Left kidney (tissue), 8 donors: ENCODE data around the gene HSPA6. TPM values are rescaled to one million over a fixed set of nuclear protein-coding genes. Genes with fewer than 3 reads are reported as not detected.
A peak's percentile ranks its signal among the peaks of the same experiment; 100 is the strongest.
"Not testable (repeated sequence)": the region's sequence is repeated elsewhere in the genome, so short reads cannot be mapped to it uniquely, and the experiment has no call there.

ENCODE experiments used
- DNase-seq: peaks from one replicate; pipeline ENCODE4 v3.0.0-alpha.2; 2013
- long read RNA-seq, 8 donors: transcript quantifications; one replicate each; lab custom pipeline, GENCODE V29; 2026
- polyA plus RNA-seq: library from polyadenylated mRNA; unstranded; fragments of 120-200 nt; gene quantifications from one replicate; pipeline ENCODE4 v1.2.1, GENCODE V29; 2013; ENCODE audit not compliant: insufficient read length

The HSPA6 gene
- 0.35 TPM for polyA plus RNA-seq
- long read RNA-seq, donor 1 = 0 reads
- long read RNA-seq, donor 2 = 0 reads
- long read RNA-seq, donor 3 = 0 reads
- long read RNA-seq, donor 4 = 0 reads
- long read RNA-seq, donor 5 = 0 reads
- long read RNA-seq, donor 6 = 0 reads
- long read RNA-seq, donor 7 = 0 reads
- long read RNA-seq, donor 8 = 0 reads

DNA sequence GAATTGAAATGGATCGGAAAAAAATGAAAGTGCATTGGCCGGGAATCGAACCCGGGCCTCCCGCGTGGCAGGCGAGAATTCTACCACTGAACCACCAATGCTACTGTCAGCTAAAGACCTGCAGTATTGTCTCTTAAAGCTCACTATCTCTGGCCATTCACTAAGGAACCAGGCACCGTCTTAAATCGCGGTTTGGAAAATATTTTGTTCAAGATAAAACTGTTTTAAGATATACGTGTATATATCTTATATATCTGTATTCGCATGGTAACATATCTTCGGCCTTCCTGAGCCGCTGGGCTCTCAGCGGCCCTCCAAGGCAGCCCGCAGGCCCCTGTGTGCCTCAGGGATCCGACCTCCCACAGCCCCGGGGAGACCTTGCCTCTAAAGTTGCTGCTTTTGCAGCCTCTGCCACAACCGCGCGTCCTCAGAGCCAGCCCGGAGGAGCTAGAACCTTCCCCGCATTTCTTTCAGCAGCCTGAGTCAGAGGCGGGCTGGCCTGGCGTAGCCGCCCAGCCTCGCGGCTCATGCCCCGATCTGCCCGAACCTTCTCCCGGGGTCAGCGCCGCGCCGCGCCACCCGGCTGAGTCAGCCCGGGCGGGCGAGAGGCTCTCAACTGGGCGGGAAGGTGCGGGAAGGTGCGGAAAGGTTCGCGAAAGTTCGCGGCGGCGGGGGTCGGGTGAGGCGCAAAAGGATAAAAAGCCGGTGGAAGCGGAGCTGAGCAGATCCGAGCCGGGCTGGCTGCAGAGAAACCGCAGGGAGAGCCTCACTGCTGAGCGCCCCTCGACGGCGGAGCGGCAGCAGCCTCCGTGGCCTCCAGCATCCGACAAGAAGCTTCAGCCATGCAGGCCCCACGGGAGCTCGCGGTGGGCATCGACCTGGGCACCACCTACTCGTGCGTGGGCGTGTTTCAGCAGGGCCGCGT, at the start of gene HSPA6:
Gene HSPA6, plus strand, starts transcription at position 724 of the 925 bp plus-strand sequence. Its CDS starts 119 bp downstream, at position 843.
- peak; percentile 86 for DNase-seq

DNA sequence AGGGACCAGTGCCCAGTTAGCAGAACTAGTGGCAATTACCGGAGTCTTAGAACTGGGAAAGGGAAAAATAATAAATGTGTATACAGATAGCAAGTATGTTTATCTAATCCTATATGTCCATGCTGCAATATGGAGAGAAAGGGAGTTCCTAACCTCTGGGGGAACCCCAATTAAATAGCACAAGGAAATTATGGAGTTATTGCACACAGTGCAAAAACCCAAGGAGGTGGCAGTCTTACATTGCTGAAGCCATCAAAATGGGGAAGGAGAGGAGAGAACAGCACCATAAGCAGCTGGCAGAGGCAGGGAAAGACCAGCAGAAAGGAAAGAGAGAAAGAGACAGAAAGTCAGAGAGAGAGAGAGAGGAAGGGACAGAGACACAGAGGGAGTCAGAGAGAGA, 46.6 kb upstream of the HSPA6 start:
- DNase-seq = not testable (repeated sequence)

DNA sequence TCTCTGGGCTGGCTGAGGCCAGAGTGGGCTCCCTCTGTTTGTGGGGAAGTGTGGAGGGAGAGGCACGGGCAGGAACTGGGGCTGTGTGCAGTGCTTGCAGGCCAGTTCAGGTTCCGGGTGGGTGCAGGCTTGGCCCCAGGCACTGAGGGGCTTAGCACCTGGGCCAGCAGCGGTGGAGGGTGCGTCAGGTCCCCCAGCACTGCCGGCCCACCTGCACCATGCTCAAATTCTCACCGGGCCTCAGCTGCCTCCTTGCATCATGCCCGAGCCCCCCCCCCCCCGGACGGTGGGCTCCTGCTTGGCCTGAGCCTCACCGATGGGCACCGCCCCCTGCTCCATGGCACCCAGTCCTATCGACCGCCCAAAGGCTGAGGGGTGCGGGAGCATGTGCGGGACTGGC, 45.4 kb upstream of the HSPA6 start:
- no peak for DNase-seq

DNA sequence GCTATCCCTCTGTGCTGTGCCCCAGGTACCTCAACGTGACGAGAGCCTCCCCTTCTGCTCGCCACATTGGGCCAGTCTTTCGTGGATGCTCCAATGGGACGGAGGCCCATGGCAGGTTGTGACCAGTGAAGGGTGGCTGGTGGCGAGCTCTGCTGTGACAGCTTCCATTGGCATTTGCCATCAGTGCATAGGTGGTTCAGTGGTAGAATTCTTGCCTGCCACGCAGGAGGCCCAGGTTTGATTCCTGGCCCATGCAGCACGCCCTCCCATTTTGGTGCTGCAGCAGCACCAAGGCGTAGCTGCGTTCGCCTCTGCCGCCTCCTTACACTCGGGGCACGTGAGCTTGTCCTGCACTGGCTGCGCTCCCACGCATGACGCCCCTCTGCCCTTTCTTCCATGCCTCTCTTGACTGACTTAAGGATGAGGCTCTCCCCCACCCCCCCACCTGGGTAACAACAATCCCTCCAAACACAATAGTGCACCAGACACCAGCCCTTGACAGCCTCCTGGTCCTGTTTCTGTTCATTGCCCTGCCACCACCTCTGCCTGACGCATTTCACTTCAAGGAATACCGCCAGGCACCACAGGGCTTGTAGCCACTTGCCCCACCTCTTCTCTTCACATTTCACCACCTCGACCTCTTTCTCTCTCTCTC, 43.8 kb upstream of the HSPA6 start:
- DNase-seq = no peak

DNA sequence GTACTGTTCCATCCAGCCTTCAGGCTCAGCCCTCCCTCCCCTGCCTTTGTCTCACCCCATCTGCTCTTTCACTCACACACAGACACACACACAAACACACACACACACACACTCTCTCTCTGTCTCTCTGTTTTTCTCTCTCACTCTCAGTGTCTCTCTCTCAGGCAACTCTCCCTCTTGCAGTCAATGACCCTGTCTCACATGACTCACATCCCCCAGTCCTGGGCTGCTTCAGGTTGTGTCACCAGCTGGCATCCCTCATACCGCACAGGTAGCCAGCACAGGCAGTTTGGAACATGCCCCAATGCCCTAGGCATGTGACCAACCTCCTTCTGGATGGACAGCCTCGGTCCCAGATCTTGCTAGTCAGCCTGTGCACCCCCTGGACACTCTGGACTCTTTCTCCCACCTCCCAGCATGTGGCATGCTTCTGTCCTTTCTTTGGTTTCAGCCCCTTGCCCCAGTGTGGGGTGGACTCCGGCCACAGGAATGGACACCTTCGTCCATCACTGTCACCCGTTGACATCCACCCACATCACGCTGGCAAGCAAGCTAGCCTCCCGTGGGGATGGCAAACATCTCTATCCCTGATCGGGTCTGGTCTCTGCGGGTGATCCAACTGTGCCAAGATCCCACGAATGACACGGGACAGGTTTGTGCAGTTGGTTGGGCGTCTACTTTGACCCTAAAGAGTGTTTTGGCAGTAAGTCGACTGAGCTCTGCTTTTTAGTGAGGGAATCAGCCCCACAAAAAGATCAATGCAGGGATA, 42.5 kb upstream of the HSPA6 start:
- no peak for DNase-seq

DNA sequence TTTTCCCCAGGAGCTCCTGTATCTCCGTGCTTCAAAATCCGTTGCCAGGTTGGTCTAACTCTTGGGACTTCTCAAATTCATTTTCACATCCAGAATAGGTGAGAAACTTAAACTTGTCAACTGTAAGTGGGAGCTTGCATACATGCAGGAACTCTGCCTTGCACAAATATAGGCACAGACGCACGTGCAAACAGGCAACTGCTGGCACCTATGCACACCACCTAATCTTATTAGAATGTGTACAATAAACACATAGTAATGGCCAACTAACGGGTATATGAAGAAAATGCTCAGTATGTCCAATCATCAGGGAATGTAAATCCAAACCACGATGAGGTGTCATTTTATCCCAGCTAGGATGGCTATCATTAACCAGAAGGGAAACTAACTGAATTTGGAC, 41.7 kb upstream of the HSPA6 start:
- no peak for DNase-seq

DNA sequence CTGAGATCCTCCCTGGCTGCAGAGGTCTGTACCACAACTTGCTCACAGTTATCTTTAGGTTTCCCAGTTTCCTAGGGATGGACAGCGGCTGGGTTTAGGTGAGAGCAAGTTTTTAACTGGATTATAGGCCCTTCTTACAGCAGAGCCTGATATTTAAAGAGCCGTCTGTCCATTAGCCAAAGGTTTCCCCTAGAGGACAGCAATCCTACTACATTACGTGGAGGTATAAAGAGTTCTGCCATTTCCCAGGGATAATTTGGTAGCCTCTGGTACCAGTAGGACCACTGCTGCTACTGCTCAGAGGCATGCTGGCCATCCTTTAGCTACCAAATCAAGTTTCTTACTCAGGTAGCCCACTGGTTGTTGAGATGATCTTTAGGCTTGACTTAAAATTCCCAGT, 41.0 kb upstream of the HSPA6 start:
- no peak for DNase-seq

DNA sequence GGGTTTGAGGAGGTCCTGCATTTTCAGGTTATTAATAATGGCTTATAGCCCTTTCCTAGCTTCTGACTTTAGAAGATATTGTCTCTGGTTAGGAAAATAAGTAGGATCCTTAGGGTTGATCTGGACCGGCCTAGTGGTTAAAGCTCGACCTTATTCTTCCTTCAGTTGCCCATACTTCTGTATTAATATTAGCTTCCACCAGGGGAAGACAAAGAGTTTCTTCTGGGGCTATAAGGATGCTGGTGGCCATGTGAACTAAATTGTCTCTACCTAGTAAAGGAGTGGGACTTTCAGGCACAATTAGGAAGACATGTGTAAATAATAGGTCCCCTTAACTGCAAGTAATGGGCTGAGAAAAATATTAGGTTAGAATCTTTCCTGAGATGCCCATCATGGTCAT, 39.7 kb upstream of the HSPA6 start:
- no peak for DNase-seq

DNA sequence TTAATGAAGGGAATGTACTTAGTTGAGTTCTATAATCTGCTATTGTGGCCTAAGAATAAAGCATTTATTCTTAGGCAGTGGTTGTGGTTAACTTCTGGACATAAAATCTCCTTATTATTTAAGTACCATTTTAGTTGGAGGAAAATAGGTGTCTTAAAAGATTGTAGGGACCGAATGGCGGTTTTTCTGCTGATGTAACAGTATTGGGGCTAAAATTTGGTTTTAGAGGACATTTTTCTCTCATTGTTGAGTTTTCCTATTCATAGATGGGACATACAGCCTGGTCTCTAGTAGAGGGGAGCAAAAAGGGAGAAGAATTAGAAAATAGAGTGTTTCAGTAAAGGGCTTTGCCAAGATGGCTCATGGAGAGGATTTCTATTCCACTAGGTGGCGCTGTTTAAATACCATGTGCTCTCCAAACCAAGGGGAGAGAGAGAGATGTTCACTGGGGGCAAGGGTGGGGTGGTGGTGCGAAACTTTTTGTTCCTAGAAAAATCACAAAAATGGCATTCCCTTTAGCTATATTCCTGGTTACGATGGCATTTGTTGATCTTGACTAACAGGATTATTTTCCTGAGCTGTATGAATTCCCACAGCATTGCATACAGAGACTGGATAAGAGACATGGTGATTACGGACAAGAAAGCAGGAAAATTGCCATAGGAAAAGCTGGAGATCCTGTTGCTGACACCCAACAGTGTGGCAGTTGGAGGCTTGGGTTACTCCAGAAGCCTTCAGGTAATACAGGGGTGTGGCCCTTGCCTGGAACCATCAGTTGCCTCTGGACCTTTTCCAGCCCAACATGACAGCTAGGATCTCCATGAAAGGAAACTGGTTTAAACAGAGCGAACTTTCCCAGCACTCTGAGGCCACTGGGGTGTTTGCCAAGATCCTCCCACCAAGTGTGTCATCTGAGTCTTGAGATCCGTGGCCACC, 37.3 kb upstream of the HSPA6 start:
- peak; percentile 57 for DNase-seq

DNA sequence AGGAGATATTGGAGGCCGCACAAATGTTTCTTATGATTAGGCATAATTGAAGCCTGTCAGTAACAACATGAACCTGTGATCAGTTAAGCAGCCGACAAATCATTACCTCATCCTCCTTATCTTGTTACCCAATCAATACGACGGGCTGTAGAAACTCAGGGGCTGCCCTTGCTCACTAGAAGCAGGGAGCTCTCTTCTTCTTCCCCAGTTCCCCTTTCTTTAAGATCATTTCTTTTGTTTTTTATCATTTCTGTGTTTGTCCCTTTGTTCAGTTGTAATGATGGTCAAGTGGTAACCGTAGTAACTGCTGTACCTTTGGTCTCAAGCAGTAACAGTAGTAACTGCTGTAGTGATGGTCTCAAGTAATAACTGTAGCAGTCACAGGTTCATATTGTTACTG, 32.9 kb upstream of the HSPA6 start:
- no peak for DNase-seq

DNA sequence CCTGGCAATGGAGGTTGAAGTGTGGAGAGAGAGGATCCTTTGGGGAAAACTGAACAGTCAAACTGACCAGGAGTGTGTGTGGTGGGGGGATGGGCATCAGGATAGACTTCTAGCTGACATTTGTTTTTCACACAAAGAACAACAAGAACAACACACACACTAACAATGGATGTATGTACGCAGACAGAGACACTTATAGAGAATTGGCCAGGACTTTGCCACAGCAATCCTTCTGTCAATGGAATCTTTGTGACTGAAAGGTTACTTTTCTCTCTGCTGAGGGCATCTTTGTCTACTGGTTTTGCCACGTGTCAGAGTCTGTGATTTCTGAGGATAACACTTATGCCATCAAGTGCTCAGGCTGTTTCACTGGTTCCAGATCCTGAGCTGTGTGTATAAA, 31.5 kb upstream of the HSPA6 start:
- no peak for DNase-seq

DNA sequence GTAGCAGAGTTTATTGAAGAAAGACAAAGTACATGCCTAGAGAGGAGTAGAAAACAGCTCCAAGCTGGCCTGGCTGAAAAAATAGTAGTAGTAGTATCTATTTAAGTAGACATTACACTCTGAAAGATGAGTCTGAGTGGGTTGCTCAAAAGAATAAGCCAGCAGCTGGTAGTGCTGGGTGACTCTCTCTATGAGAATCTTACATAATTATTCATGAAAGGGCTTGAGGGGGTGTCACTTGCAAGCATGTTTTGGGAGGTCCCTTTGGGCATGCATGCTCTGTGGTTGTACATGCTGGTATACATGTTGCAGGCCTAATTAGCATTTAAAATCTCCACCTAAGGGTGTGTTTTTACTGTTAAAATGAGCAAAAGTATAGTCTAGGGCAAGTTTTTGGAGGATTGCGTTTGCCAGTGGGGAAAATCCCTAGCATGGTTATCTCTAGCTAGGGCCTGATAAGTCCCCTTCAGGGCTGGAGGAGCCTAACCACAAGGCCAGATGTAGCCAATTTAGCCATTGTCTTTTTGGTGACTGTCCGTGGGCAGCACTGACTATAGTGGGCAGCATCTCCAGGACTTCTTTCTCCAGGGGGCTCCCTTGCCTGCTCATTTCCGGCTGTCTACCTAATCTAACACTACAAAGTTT, 30.1 kb upstream of the HSPA6 start:
- no peak for DNase-seq

DNA sequence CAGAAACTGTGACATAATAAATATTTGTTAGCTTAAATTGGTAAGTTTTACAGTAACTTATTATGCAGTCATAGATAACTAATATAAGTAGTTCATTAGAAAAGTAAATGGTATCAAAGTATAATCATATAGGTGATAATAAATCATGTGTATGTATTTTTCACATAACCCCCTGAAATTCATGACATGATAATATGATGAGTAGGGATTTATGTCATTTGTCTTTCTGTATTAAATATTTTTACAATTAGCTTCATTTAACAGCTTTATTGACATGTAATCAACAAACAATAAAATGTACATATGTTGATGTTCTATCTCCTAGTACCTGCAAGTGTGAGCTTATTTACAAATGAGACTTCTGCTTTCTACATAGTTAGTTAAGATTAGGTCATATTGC, 28.9 kb upstream of the HSPA6 start:
- DNase-seq = no peak

DNA sequence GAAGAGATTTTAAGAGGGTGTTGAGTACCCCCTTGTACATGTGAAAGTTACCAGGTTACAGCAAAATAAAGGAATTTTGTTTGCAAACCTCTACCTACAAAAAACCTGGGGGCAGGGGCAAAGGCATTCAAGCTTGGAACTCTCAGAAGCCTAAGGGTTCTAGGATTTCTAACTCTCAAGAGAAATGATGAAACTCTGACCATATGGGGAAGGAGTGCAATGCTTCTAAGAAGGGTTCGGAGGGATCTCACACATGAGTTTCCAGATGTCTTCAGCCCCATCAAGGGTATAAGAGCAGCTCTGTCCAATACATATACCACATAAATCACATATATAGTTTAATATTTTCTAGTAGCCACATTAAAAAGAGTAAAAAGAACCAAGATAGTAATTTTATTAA, 26.4 kb upstream of the HSPA6 start:
- DNase-seq = no peak

DNA sequence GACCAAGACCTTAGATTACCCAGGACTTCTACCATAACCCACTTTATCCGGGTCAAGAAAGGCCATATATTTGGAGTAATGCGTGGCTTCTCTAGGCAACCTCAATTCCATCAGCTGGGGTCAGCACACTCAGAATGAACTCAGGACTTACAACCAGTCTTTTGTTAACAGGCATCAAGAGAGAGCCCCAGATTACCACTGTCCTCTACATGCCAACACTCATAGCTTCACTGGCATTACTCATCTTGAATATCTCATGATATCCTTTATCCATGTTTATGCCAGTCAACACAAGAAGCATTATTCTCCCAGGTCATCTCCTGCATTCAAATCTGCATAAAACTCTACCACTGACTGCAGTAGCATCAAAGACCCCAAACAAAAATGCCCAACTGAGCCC, 25.7 kb upstream of the HSPA6 start:
- DNase-seq = no peak

DNA sequence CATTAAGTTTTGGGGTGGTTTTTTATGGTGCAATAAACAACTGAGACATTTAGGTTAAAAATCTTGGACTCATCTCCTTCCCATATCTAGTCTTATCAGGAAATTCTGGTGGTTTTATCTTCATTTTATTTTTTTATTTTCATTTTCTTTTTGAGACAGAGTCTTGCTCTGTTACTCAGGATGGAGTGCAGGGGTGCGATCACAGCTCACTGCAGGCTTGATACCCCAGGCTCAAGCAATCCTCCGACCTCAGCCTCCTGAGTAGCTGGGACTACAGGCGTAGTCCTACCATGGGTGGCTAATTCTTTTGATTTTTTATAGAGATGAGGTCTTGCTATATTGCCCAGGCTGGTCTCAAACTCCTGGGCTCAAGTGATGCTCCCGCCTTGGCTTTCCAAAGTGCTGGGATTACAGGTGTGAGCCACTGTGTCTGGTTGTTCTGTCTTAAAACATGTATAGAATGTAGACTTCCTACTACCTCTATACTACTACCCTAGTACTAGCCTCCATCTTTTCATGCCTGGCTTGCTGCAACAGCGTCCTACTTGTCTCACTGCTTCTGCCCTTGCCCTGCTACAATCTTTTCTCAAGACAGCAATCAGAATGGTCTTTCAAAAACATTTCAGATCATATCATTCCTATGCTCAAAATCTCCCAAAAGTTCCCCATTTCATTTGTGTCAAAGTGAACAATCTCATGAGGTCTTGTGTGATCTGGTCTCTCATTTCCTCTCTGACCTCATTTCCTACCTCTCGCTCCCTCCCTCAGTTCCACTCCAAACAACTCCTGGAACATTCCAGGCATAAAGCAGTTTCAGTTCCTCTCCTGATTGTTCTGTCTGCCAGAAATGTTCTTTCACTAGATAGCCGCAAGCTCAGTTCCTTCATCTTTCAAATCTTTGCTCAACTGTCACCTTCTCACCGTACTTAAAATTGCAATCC, 25.0 kb upstream of the HSPA6 start:
- DNase-seq = no peak

DNA sequence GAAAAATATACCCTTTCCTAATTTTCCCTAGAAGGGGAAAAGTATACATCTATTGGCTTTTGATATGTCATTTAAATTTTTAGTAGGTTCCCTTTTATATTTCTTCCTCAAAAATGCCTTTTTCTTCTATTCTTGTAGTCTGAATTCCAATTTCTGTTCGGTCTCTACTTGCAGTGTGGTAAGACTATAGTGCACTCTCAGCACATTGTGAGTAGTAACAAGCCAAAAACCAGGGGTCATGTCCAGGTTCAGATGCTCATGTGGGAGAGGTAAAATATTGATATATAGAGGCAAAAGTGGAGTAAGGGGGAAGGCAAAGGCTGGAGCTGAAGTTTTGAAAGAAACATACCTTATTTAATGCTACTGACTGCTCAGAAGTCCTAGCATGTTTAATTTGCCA, 23.1 kb upstream of the HSPA6 start:
- DNase-seq = no peak

DNA sequence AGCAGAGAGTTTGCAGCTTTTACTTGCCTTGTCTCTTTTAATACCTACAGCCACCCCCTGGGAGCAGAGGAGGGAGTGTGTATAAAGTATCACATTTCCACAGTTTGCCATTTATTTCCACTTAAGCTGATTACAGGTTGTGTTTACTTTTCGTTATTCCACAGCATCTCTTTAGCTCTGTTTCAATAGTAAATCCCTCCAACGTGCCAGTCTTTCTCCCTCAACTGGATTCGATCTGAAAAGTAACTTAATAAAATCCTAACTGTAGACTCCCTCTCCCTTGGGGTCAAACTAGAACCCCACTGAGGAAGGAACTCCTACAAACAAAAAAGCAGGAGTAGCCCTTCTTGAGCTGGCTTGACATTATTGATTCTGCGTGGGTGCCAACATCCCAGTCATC, 22.2 kb upstream of the HSPA6 start:
- DNase-seq = no peak

DNA sequence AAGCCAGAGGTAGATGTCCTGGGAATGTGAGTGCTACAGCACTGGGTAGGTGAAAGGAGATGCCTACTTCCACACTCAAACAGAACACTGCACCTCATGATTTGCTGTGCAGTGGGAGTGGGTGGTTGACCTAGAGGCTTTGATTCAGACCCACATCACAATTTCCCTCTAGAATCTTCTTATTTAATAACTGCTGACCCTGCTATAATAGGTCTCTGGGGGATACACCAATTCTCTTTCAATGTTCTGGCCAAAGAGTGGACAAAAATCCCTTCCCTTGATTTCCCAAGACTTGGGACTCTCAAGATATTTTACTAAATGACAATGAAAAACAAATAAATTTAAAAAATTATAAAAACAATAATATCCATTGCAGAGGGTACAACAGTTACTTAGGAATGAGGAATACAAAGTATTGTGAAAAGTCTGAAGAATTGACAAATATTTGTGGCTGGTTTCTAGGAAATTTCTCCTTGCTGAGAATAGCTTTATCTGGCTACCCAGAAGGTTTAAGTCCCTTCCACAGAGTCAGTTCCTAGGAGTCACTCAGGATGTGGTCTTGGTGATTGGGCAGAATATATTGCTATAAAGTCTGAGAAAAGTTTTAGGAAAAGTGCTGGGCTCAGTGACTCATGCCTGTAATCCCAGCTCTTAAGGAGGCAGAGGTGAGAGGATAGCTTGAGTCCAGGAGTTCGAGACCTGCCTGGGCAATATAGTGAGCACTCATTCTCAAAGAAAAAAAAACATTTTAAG, 21.5 kb upstream of the HSPA6 start:
- no peak for DNase-seq
